Cardiac muscle cell (in vitro differentiated cells and primary cell): Measurements from ENCODE around the gene SOX5. TPM values are rescaled to one million over a fixed set of nuclear protein-coding genes. Genes with fewer than 3 reads are reported as not detected.

Source experiments
- DNase-seq, 2 donors: peaks; one replicate each; pipeline versions ENCODE4 v3.0.0 to v3.0.0-alpha.2; 2010 to 2017; ENCODE audit warnings: low read depth in 1 of 2, low spot score in 1 of 2
- H3K27ac ChIP-seq: fragments of 200-600 bp; sonication (generic); 2 replicates; pipeline ENCODE4 v1.5.1; 2016
- H3K27me3 ChIP-seq: fragments of 200-600 bp; sonication (generic); 2 replicates; pipeline ENCODE4 v1.6.0; 2016; ENCODE audit warnings: control low read depth
- H3K36me3 ChIP-seq: fragments of 200-600 bp; sonication (generic); 2 replicates; pipeline ENCODE4 v1.5.1; 2016; ENCODE audit warnings: control low read depth
- H3K4me1 ChIP-seq: fragments of 200-600 bp; sonication (generic); 2 replicates; pipeline ENCODE4 v1.8.1; 2017; ENCODE audit warnings: low read depth, mild to moderate bottlenecking, mixed run types
- H3K4me3 ChIP-seq: fragments of 200-600 bp; sonication (generic); 2 replicates; pipeline ENCODE4 v1.5.1; 2016; ENCODE audit warnings: mild to moderate bottlenecking
- H3K9me3 ChIP-seq: fragments of 200-600 bp; sonication (generic); 2 replicates; pipeline ENCODE4 v1.5.1; 2017; ENCODE audit warnings: low read depth, mild to moderate bottlenecking, control low read depth
- polyA plus RNA-seq: library from polyadenylated mRNA; unstranded; fragments of >200 nt; fragmentation: Nextera tagmentation; extraction: Ambion mirVana; gene quantifications from 2 replicates; pipeline ENCODE4 v1.2.1, GENCODE V29; 2016
- total RNA-seq: library from RNA; depleted of rRNA; stranded (reverse); fragments of >200 nt; gene quantifications from 2 replicates; pipeline ENCODE4 v1.2.3, GENCODE V29; 2016
- TF ChIP-seq, protein P1 (sequence below): IDR thresholded peaks from 2 replicates; pipeline ENCODE4 v1.5.1; 2012; ENCODE audit warnings: low read depth, mild to moderate bottlenecking, low read length

SOX5 gene
- total and polyA plus RNA-seq, 2 experiments from 2014 or later = 6.8 to 11.9 TPM

GRCh38 chr12:23576372-23576771, 373.1 kb downstream of the SOX5 start:
- no peaks in the 10 kb centered on the region for H3K9me3 ChIP-seq
- no peak overlapping the region for H3K4me3 ChIP-seq
- DNase-seq = no peak
- no peaks in the 10 kb centered on the region for H3K27me3 ChIP-seq
- H3K4me1 ChIP-seq = no peaks in the 10 kb centered on the region
- no peaks in the 10 kb centered on the region for H3K36me3 ChIP-seq
- TF ChIP-seq, protein P1, sequence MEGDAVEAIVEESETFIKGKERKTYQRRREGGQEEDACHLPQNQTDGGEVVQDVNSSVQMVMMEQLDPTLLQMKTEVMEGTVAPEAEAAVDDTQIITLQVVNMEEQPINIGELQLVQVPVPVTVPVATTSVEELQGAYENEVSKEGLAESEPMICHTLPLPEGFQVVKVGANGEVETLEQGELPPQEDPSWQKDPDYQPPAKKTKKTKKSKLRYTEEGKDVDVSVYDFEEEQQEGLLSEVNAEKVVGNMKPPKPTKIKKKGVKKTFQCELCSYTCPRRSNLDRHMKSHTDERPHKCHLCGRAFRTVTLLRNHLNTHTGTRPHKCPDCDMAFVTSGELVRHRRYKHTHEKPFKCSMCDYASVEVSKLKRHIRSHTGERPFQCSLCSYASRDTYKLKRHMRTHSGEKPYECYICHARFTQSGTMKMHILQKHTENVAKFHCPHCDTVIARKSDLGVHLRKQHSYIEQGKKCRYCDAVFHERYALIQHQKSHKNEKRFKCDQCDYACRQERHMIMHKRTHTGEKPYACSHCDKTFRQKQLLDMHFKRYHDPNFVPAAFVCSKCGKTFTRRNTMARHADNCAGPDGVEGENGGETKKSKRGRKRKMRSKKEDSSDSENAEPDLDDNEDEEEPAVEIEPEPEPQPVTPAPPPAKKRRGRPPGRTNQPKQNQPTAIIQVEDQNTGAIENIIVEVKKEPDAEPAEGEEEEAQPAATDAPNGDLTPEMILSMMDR = no peak
- no peak overlapping the region for H3K27ac ChIP-seq

DNA sequence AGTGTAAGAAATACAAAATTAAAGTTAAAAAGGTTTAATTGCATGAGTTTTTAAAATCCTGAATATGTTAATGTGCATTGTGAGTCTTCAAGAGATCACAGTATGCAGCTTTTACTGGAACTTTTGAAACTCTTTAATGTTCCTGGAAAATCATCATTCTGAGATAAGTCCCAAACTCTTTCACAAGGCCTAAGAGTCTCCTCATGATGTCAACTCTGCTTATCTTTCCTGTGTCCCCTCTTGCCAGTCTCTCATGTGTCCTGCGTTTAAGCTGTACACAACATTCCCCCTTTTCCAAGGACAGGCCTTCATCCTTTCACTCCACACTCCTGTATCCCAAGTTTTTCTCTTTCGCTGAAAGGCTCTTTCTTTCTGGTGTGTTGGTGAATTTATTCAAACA, 380.1 kb downstream of the SOX5 start:
- TF ChIP-seq, protein P1 = no peak
- Histone ChIP-seq H3K36me3 (no peaks in the 10 kb centered on the region), H3K9me3 (no peaks in the 10 kb centered on the region)

GRCh38 chr12:23566133-23566532, 383.3 kb downstream of the SOX5 start:
- TF ChIP-seq, protein P1 = no peak
- Histone ChIP-seq H3K27me3 (no peaks in the 10 kb centered on the region), H3K36me3 (no peaks in the 10 kb centered on the region), H3K9me3 (no peaks in the 10 kb centered on the region), H3K4me1 (no peaks in the 10 kb centered on the region), H3K4me3 (no peak overlapping the region), H3K27ac (no peak overlapping the region)
- DNase-seq = no peak

More for the DNA sequence above, 380.1 kb downstream of the SOX5 start:
- Histone ChIP-seq H3K27ac (no peak overlapping the region), H3K4me1 (no peaks in the 10 kb centered on the region), H3K4me3 (no peak overlapping the region), H3K27me3 (no peaks in the 10 kb centered on the region)
- DNase-seq = no peak

- H3K36me3 ChIP-seq = no peaks in the 10 kb centered on the region
- TF ChIP-seq, protein P1 = no peak
- H3K27ac ChIP-seq = no peak overlapping the region
- no peak overlapping the region for H3K4me3 ChIP-seq
- DNase-seq = no peak
- H3K9me3 ChIP-seq = no peaks in the 10 kb centered on the region
- H3K27me3 ChIP-seq = no peaks in the 10 kb centered on the region
- no peaks in the 10 kb centered on the region for H3K4me1 ChIP-seq
Measured at GRCh38 chr12:23564451-23565152, 384.9 kb downstream of the SOX5 start.

GRCh38 chr12:23561364-23562345, 387.8 kb downstream of the SOX5 start:
- no peaks in the 10 kb centered on the region for H3K9me3 ChIP-seq
- no peaks in the 10 kb centered on the region for H3K4me1 ChIP-seq
- H3K36me3 ChIP-seq = no peaks in the 10 kb centered on the region
- H3K27ac ChIP-seq = no peak overlapping the region
- no peak for DNase-seq
- no peaks in the 10 kb centered on the region for H3K27me3 ChIP-seq
- TF ChIP-seq, protein P1 = no peak
- H3K4me3 ChIP-seq = no peak overlapping the region
